SK-N-SH (cell line): Measurements from ENCODE around the gene FAM25C. TPM values are rescaled to one million over a fixed set of nuclear protein-coding genes. Genes with fewer than 3 reads are reported as not detected.
"Not testable (repeated sequence)": the region's sequence is repeated elsewhere in the genome, so short reads cannot be mapped to it uniquely, and the experiment has no call there.

Experiments used
- CTCF ChIA-PET: fragments of 300-600, 350-600 bp; formaldehyde crosslinking; extraction: SDS; loops from one replicate; lab custom pipeline; 2021; lab: Yijun Ruan, JAX
- POLR2A ChIA-PET: fragments of 350-600 bp; sonication (Branson Sonifier 250); formaldehyde crosslinking; extraction: SDS; loops from one replicate; lab custom pipeline; 2020; ENCODE audit warnings: antibody characterized with exemption, inconsistent platforms; lab: Yijun Ruan, JAX
- DNase-seq: peaks from one replicate; pipeline ENCODE4 v3.0.0; 2012
- H2AFZ ChIP-seq: fragments of 200-600 bp; sonication (generic); 2 replicates; pipeline ENCODE4 v1.8.1; 2016; ENCODE audit warnings: antibody characterized with exemption, mild to moderate bottlenecking, low read depth
- H3F3A ChIP-seq: fragments of 200-600 bp; sonication (generic); replicated peaks from 2 replicates; pipeline ENCODE3; 2016; ENCODE audit warnings: antibody characterized with exemption, mild to moderate bottlenecking; ENCODE audit not compliant: insufficient read depth
- H3K27ac ChIP-seq, 2 experiments: fragments of 200-500 bp in 1 of 2; fragments of 200-600 bp in 1 of 2; sonication (Bioruptor generic) in 1 of 2; sonication (generic), shearing (Covaris generic) in 1 of 2; 2 replicates each; pipeline versions ENCODE4 v1.5.1 to v1.6.1; 2014 to 2016; ENCODE audit warnings: low read depth in 2 of 2, inconsistent platforms in 1 of 2, low read length in 1 of 2, mild to moderate bottlenecking in 1 of 2, mixed read lengths in 1 of 2
- H3K27me3 ChIP-seq: fragments of 200-600 bp; sonication (generic), shearing (Covaris generic); 2 replicates; pipeline ENCODE4 v1.6.1; 2016; ENCODE audit warnings: mixed run types; ENCODE audit not compliant: insufficient read depth
- H3K36me3 ChIP-seq, 2 experiments: fragments of 200-500 bp in 1 of 2; fragments of 200-600 bp in 1 of 2; sonication (Bioruptor generic) in 1 of 2; sonication (generic) in 1 of 2; replicated peaks in 1 of 2; 2 replicates each; pipeline versions ENCODE3 to v1.5.1; 2014 to 2016; ENCODE audit warnings: low read length in 1 of 2, mild to moderate bottlenecking in 1 of 2; ENCODE audit not compliant: insufficient read depth in 2 of 2, control insufficient read depth in 1 of 2
- H3K4me1 ChIP-seq, 2 experiments: fragments of 200-500 bp in 1 of 2; fragments of 200-600 bp in 1 of 2; sonication (Bioruptor generic) in 1 of 2; sonication (generic), shearing (Covaris generic) in 1 of 2; 2 replicates each; pipeline versions ENCODE4 v1.5.1 to v1.6.1; 2014 to 2016; ENCODE audit warnings: low read depth in 1 of 2, low read length in 1 of 2, mixed run types in 1 of 2; ENCODE audit not compliant: insufficient read depth in 2 of 2, control insufficient read depth in 1 of 2
- H3K4me2 ChIP-seq: fragments of 200-600 bp; sonication (generic), shearing (Covaris generic); 2 replicates; pipeline ENCODE4 v1.6.1; 2017; ENCODE audit warnings: mixed run types
- H3K4me3 ChIP-seq, 2 experiments: fragments of 200-500 bp in 1 of 2; fragments of 200-600 bp in 1 of 2; sonication (Bioruptor generic) in 1 of 2; sonication (generic), shearing (Covaris generic) in 1 of 2; 2 replicates each; pipeline versions ENCODE4 v1.5.1 to v1.8.1; 2014 to 2016; ENCODE audit warnings: low read depth in 2 of 2, inconsistent platforms in 1 of 2, low read length in 1 of 2, mild to moderate bottlenecking in 1 of 2, mixed read lengths in 1 of 2, moderate library complexity in 1 of 2
- H3K79me2 ChIP-seq: fragments of 200-600 bp; sonication (generic); 2 replicates; pipeline ENCODE4 v1.8.1; 2017; ENCODE audit warnings: mild to moderate bottlenecking; ENCODE audit not compliant: insufficient read depth
- H3K9ac ChIP-seq: fragments of 200-600 bp; sonication (generic); 2 replicates; pipeline ENCODE4 v1.6.1; 2017; ENCODE audit warnings: mixed run types
- H3K9me2 ChIP-seq: fragments of 200-600 bp; sonication (generic); 2 replicates; pipeline ENCODE4 v1.6.1; 2017; ENCODE audit warnings: mixed run types
- H3K9me3 ChIP-seq: fragments of 200-600 bp; sonication (generic); 2 replicates; pipeline ENCODE4 v1.6.1; 2017; ENCODE audit warnings: mixed run types, mild to moderate bottlenecking, moderate library complexity
- H4K20me1 ChIP-seq: fragments of 200-600 bp; sonication (generic); 2 replicates; pipeline ENCODE4 v1.6.1; 2017; ENCODE audit warnings: mild to moderate bottlenecking, mixed run types; ENCODE audit not compliant: insufficient read depth
- WGBS: methylation state at CpG from one replicate; pipeline ENCODE4 v1.1.6; 2017; ENCODE audit warnings: low lambda C conversion rate; 5-methylcytosine and 5-hydroxymethylcytosine counted together
- polyA plus RNA-seq, 3 experiments: library from polyadenylated mRNA; depleted of rRNA; stranded (reverse); fragments of >200 nt; gene quantifications; 2 replicates each; pipeline ENCODE4 v1.2.3, GENCODE V29; 2012

The FAM25C gene
- polyA plus RNA-seq, 1 of the 3 experiments (the other 2 are of a cell fraction), result not detected

GRCh38 chr10:47971598-47971997 is 28.0 kb downstream of the FAM25C start:
- H3K9me3 ChIP-seq, H3K79me2 ChIP-seq, H3K4me3 ChIP-seq, H3K36me3 ChIP-seq, DNase-seq, CTCF ChIA-PET, H2AFZ ChIP-seq, H3K4me2 ChIP-seq, H4K20me1 ChIP-seq, H3K27ac ChIP-seq, H3F3A ChIP-seq, H3K9me2 ChIP-seq, H3K4me1 ChIP-seq, POLR2A ChIA-PET, H3K27me3 ChIP-seq, H3K9ac ChIP-seq: not testable (repeated sequence)
- WGBS, result no CpG with 5 or more reads among the region's 5 CpGs

GRCh38 chr10:47970047-47970446 is 29.5 kb downstream of the FAM25C start:
- H3K4me2 ChIP-seq, POLR2A ChIA-PET, H3K9me2 ChIP-seq, DNase-seq, H3K4me1 ChIP-seq, H3K4me3 ChIP-seq, H3K9ac ChIP-seq, H3K27me3 ChIP-seq, H3K27ac ChIP-seq, H3K9me3 ChIP-seq, H3F3A ChIP-seq, H3K79me2 ChIP-seq, CTCF ChIA-PET, H3K36me3 ChIP-seq, H4K20me1 ChIP-seq, H2AFZ ChIP-seq: not testable (repeated sequence)
- WGBS, result 69% methylated on average over 3 of the region's 3 CpGs

GRCh38 chr10:47968988-47969387 is 30.6 kb downstream of the FAM25C start:
- POLR2A ChIA-PET, H3K9me3 ChIP-seq, H3K27ac ChIP-seq, H3K9me2 ChIP-seq, H4K20me1 ChIP-seq, H2AFZ ChIP-seq, H3K4me3 ChIP-seq, H3K36me3 ChIP-seq, H3K9ac ChIP-seq, DNase-seq, H3F3A ChIP-seq, H3K79me2 ChIP-seq, H3K27me3 ChIP-seq, H3K4me1 ChIP-seq, H3K4me2 ChIP-seq, CTCF ChIA-PET: not testable (repeated sequence)
- WGBS, result 85% methylated on average over 5 of the region's 6 CpGs

- H4K20me1 ChIP-seq, H3K9me3 ChIP-seq, H3K9me2 ChIP-seq, H3K27me3 ChIP-seq, H3K4me1 ChIP-seq, H3K4me3 ChIP-seq, H3K79me2 ChIP-seq, H3K9ac ChIP-seq, POLR2A ChIA-PET, CTCF ChIA-PET, H3K36me3 ChIP-seq, H3K27ac ChIP-seq, DNase-seq, H3F3A ChIP-seq, H2AFZ ChIP-seq, H3K4me2 ChIP-seq: not testable (repeated sequence)
- 13% methylated on average over 5 of the region's 14 CpGs for WGBS
Measured at GRCh38 chr10:47964280-47965063, 35.1 kb downstream of the FAM25C start.

- H3K9me3 ChIP-seq, H3K4me2 ChIP-seq, H3K9me2 ChIP-seq, H3K4me1 ChIP-seq, H3K27me3 ChIP-seq, H2AFZ ChIP-seq, H3K4me3 ChIP-seq, H4K20me1 ChIP-seq, DNase-seq, H3K36me3 ChIP-seq, H3K9ac ChIP-seq, H3F3A ChIP-seq, POLR2A ChIA-PET, H3K27ac ChIP-seq, H3K79me2 ChIP-seq, CTCF ChIA-PET: not testable (repeated sequence)
- WGBS, result no CpG with 5 or more reads among the region's 5 CpGs
Measured at GRCh38 chr10:47962785-47963184, 36.8 kb downstream of the FAM25C start.

- H3K4me1 ChIP-seq, H3K27ac ChIP-seq, H3K79me2 ChIP-seq, H2AFZ ChIP-seq, POLR2A ChIA-PET, CTCF ChIA-PET, H3F3A ChIP-seq, H3K9me2 ChIP-seq, H3K36me3 ChIP-seq, DNase-seq, H4K20me1 ChIP-seq, H3K9me3 ChIP-seq, H3K4me2 ChIP-seq, H3K4me3 ChIP-seq, H3K9ac ChIP-seq, H3K27me3 ChIP-seq: not testable (repeated sequence)
- no CpG with 5 or more reads among the region's 2 CpGs for WGBS
Measured at GRCh38 chr10:47960699-47961098, 38.9 kb downstream of the FAM25C start.
